Measurements from ENCODE around the gene APBA2. TPM values are rescaled to one million over a fixed set of nuclear protein-coding genes. Genes with fewer than 3 reads are reported as not detected.

APBA2 gene
- total RNA-seq, 2 donors from 2014 or later: 0.47 to 0.48 TPM

DNA sequence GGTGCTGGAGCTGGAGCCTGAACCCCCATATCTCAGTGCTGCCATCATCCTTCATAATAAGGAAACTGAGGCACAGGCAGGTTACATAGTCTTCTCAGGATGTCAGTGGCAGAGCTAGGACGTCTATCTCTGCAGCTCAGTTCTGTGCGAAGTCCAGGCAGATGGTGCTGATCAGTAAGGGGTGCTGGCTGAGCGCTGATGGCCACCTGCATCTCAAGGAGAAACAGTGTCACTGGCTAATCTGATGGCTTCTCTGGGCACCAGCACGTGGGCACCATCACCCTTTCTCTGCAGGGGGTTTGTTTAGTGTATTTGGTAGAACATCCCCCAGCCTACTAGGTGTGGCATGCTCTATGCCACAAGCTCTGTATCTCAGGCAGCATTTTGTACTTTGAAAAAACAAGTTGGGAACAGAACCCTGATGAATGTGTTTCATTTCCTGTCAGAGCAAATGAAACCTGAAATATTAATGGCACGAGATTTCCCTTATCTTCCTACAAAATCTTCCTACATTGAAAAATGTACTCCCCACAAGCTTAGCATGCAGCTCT, 35.1 kb downstream of the APBA2 start:
- DNase-seq (ENCODE audit: low spot score): no peak
- Histone ChIP-seq H3K27ac (no peak overlapping the region), H3K9me3 (no peaks in the 10 kb centered on the region), H3K36me3 (no peaks in the 10 kb centered on the region), H3K4me3 (no peak overlapping the region), H3K4me1 (no peaks in the 10 kb centered on the region), H3K27me3 (no peaks in the 10 kb centered on the region)
- TF ChIP-seq, protein P1, sequence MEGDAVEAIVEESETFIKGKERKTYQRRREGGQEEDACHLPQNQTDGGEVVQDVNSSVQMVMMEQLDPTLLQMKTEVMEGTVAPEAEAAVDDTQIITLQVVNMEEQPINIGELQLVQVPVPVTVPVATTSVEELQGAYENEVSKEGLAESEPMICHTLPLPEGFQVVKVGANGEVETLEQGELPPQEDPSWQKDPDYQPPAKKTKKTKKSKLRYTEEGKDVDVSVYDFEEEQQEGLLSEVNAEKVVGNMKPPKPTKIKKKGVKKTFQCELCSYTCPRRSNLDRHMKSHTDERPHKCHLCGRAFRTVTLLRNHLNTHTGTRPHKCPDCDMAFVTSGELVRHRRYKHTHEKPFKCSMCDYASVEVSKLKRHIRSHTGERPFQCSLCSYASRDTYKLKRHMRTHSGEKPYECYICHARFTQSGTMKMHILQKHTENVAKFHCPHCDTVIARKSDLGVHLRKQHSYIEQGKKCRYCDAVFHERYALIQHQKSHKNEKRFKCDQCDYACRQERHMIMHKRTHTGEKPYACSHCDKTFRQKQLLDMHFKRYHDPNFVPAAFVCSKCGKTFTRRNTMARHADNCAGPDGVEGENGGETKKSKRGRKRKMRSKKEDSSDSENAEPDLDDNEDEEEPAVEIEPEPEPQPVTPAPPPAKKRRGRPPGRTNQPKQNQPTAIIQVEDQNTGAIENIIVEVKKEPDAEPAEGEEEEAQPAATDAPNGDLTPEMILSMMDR (IDR thresholded peaks at IDR 0.05): no peak

DNA sequence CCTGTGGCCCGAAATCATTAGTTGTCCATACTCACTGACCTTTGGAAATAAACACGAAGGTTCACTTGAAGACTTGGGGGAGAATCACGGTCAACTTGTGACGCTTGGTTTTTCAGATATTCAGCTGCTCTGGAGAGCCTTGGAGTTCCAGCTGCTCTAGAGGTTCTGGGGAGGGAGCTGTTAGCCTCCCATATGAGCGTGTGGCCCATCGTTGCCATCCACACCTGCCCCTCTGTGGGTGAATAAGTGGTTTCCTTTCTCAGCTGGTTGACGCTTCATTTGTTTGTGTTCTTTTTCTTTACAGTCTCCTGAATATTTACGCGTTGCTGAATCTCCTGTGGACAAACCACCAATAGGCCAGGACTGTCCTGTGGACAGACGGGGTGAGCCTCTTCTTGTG, 35.6 kb downstream of the APBA2 start:
- TF ChIP-seq, protein P1 (IDR thresholded peaks at IDR 0.05): no peak
- H3K27ac ChIP-seq: no peak overlapping the region
- no peaks in the 10 kb centered on the region for H3K27me3 ChIP-seq
- DNase-seq (ENCODE audit: low spot score): no peak
- no peaks in the 10 kb centered on the region for H3K4me1 ChIP-seq
- no peaks in the 10 kb centered on the region for H3K9me3 ChIP-seq
- no peaks in the 10 kb centered on the region for H3K36me3 ChIP-seq
- H3K4me3 ChIP-seq: no peak overlapping the region

DNA sequence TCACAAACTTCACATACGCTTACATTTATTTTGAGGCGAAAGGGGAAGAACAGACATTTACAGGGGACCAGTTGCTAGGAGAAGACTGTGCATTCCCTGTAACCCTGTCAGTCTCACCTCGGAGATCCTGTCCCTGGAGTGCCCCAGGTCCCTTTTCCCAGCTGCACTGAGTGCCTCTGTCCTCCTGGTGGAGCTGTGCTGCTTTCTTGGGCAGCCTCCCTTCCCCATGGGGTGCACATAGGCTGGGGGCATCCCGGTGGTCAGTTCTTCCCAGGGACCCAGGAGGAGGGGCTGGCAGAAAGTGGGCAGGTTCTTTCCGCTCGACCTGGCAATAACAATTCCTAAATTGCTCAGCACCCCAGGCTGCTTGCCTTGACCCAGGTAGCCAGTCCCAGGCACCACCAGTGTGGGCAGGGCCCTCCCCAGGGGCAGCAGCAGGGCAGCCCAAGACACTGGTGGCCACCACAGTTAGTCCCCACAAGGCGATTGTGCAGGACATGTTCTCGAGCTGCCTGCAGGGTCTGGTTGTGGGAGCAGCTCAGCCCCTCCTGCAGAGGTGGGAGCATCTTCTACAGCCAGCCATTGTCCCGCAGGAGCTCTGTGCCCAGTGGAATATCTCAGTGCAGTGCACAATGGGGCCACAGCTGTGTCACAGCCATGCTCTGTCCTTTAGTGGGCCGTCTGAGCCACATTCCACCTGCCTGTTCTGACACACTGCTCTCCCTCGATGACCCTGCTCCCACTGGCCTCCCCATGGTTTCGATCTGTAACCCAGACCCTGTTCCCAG, 36.3 kb downstream of the APBA2 start:
- H3K9me3 ChIP-seq: no peaks in the 10 kb centered on the region
- H3K27me3 ChIP-seq: no peaks in the 10 kb centered on the region
- no peak overlapping the region for H3K27ac ChIP-seq
- no peak for DNase-seq (ENCODE audit: low spot score)
- H3K4me3 ChIP-seq: no peak overlapping the region
- no peaks in the 10 kb centered on the region for H3K36me3 ChIP-seq
- TF ChIP-seq, protein P1 (IDR thresholded peaks at IDR 0.05): no peak
- no peaks in the 10 kb centered on the region for H3K4me1 ChIP-seq

DNA sequence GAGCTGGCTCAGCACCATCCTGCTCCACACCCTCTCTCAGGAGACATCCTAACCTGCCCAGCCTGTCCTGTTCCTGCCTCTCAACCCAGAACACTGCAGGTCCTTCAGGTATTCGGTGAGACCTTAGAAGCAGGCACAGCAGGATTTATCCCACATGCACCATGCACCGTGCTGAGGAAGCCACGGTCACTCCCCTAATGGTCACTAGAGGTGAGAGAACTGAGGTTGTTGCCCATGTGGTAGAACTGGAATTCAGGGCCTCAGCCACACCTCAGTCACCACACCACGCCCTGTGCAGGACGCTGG, 36.9 kb downstream of the APBA2 start:
- no peak overlapping the region for H3K27ac ChIP-seq
- no peaks in the 10 kb centered on the region for H3K27me3 ChIP-seq
- H3K36me3 ChIP-seq: no peaks in the 10 kb centered on the region
- H3K9me3 ChIP-seq: no peaks in the 10 kb centered on the region
- DNase-seq (ENCODE audit: low spot score): no peak
- TF ChIP-seq, protein P1 (IDR thresholded peaks at IDR 0.05): no peak
- no peak overlapping the region for H3K4me3 ChIP-seq
- H3K4me1 ChIP-seq: no peaks in the 10 kb centered on the region

DNA sequence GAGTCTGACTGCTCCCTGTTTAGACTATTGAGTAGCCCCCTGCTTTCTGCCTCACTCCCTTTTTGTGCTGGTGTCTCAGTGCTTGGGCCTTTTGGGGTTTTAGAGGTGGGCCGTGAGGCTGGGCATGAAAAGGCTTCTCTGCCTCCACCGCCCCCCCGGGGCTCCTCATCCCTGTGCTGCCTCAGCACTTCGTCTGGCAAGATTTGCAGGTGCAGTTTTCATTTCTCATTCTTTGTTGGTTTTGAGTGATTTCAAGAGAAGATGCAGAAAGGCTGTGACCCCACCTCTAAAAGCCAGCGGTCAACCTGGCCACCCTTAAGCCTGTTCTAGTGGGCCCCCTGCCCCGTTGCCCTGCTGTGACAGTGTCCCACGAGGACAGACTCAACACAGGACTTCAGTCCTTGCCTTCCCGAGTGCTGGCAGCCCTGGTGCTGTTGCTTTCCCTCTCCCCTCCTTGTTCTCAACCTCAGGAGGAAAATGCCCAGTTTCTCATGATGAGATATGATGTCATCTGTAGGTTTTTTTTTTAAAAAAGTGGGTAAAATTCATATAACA, 38.0 kb downstream of the APBA2 start:
- no peak overlapping the region for H3K27ac ChIP-seq
- no peak for DNase-seq (ENCODE audit: low spot score)

More for the DNA sequence above, 38.0 kb downstream of the APBA2 start:
- Histone ChIP-seq H3K4me1 (no peaks in the 10 kb centered on the region), H3K4me3 (no peak overlapping the region), H3K27me3 (no peaks in the 10 kb centered on the region), H3K36me3 (no peaks in the 10 kb centered on the region), H3K9me3 (no peaks in the 10 kb centered on the region)
- TF ChIP-seq, protein P1 (IDR thresholded peaks at IDR 0.05): no peak

All from right atrium auricular region (tissue), 2 donors.